ENCODE measurements around the gene PCDHGB3.
"Not testable (repeated sequence)": the region's sequence is repeated elsewhere in the genome, so short reads cannot be mapped to it uniquely, and the experiment has no call there.

Gene PCDHGB3

GRCh38 chr5:141398608-141399007 lies 28.6 kb downstream of the PCDHGB3 start:
- TF ChIP-seq CTCF (IDR thresholded peaks at IDR 0.05; ENCODE audit: insufficient read depth, low read length, poor library complexity, severe bottlenecking): no peak
- H3K27me3 ChIP-seq (replicated peaks; ENCODE audit: control insufficient read depth, insufficient read depth, low read length): no peaks in the 10 kb centered on the region
- H3K36me3 ChIP-seq (ENCODE audit: control insufficient read depth, insufficient read depth, low read length): no peaks in the 10 kb centered on the region
- no peak for DNase-seq (ENCODE audit: extremely low read depth, insufficient read length)
- no peak overlapping the region for H3K4me3 ChIP-seq (replicated peaks; ENCODE audit: low read depth, low read length)

GRCh38 chr5:141399555-141400258 lies 29.7 kb downstream of the PCDHGB3 start:
- DNase-seq (ENCODE audit: extremely low read depth, insufficient read length): no peak
- TF ChIP-seq CTCF (IDR thresholded peaks at IDR 0.05; ENCODE audit: insufficient read depth, low read length, poor library complexity, severe bottlenecking): no peak
- H3K27me3 ChIP-seq (replicated peaks; ENCODE audit: control insufficient read depth, insufficient read depth, low read length): no peaks in the 10 kb centered on the region
- no peak overlapping the region for H3K4me3 ChIP-seq (replicated peaks; ENCODE audit: low read depth, low read length)
- H3K36me3 ChIP-seq (ENCODE audit: control insufficient read depth, insufficient read depth, low read length): no peaks in the 10 kb centered on the region

GRCh38 chr5:141402553-141403243 lies 32.7 kb downstream of the PCDHGB3 start, which contains the start of gene PCDHGA9:
Gene PCDHGA9 (plus strand): TSS chr5:141402778. CDS start chr5:141402953, 175 bp downstream.
- Histone ChIP-seq H3K36me3 (ENCODE audit: control insufficient read depth, insufficient read depth, low read length) (no peaks in the 10 kb centered on the region), H3K27me3 (replicated peaks; ENCODE audit: control insufficient read depth, insufficient read depth, low read length) (no peaks in the 10 kb centered on the region), H3K4me3 (replicated peaks; ENCODE audit: low read depth, low read length) (no peak within 1 kb of the TSS)
- DNase-seq (ENCODE audit: extremely low read depth, insufficient read length): no peak
- TF ChIP-seq CTCF (IDR thresholded peaks at IDR 0.05; ENCODE audit: insufficient read depth, low read length, poor library complexity, severe bottlenecking): peak; percentile 14

DNA sequence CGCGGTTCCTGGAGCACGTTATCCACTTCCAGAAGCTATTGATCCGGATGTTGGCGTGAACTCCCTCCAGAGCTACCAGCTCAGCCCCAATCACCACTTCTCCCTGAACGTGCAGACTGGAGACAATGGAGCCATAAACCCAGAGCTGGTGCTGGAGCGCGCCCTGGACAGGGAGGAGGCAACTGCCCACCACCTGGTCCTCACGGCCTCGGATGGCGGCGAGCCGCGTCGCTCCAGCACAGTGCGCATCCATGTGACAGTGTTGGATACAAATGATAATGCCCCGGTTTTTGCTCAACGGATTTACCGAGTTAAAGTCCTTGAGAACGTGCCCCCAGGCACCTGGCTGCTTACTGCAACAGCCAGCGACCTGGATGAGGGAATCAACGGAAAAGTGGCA lies 33.3 kb downstream of the PCDHGB3 start:
- TF ChIP-seq CTCF (IDR thresholded peaks at IDR 0.05; ENCODE audit: insufficient read depth, low read length, poor library complexity, severe bottlenecking): no peak

GRCh38 chr5:141407790-141408505 lies 37.9 kb downstream of the PCDHGB3 start, which contains the start of gene PCDHGB6:
Gene PCDHGB6 (plus strand): TSS chr5:141408021. CDS start chr5:141408203, 182 bp downstream.
- not testable (repeated sequence) for H3K4me3 ChIP-seq (replicated peaks; ENCODE audit: low read depth, low read length); DNase-seq (ENCODE audit: extremely low read depth, insufficient read length); H3K27me3 ChIP-seq (replicated peaks; ENCODE audit: control insufficient read depth, insufficient read depth, low read length); H3K36me3 ChIP-seq (ENCODE audit: control insufficient read depth, insufficient read depth, low read length)
- TF ChIP-seq CTCF (IDR thresholded peaks at IDR 0.05; ENCODE audit: insufficient read depth, low read length, poor library complexity, severe bottlenecking): peak; percentile 32

More for the DNA sequence above, 33.3 kb downstream of the PCDHGB3 start:
- Histone ChIP-seq H3K4me3 (replicated peaks; ENCODE audit: low read depth, low read length) (no peak overlapping the region), H3K36me3 (ENCODE audit: control insufficient read depth, insufficient read depth, low read length) (no peaks in the 10 kb centered on the region), H3K27me3 (replicated peaks; ENCODE audit: control insufficient read depth, insufficient read depth, low read length) (no peaks in the 10 kb centered on the region)
- no peak for DNase-seq (ENCODE audit: extremely low read depth, insufficient read length)

All from GM06990 (cell line).